ENCODE data around the gene IDH3A. TPM values are rescaled to one million over a fixed set of nuclear protein-coding genes. Genes with fewer than 3 reads are reported as not detected.

The IDH3A gene
- total and polyA plus RNA-seq, 2 donors (not counting 1 experiment from before 2014, with no cell fraction given) = 24.9 to 65.0 TPM

GRCh38 chr15:78146425-78147154 is 2.6 kb upstream of the IDH3A start:
- Histone ChIP-seq H3K4me3 (replicated peaks in 1 of 4; ENCODE audit: control extremely low read depth in 1 of 4, insufficient read depth in 1 of 4, low read depth in 3 of 4, low read length in 4 of 4) (no peak overlapping the region), H3K4me2 (ENCODE audit: extremely low read depth, insufficient read depth, low read length) (no peak overlapping the region), H3K9me3 (ENCODE audit: control insufficient read depth, insufficient read depth, low read depth, low read length) (no peaks in the 10 kb centered on the region), H3K4me1 (ENCODE audit: control insufficient read depth, extremely low read depth, insufficient read depth, low read length) (no peaks in the 10 kb centered on the region), H2AFZ (ENCODE audit: low read length) (no peak overlapping the region), H3K27me3 (ENCODE audit: control insufficient read depth, insufficient read depth, low read length) (no peaks in the 10 kb centered on the region), H3K9ac (ENCODE audit: insufficient read depth, low read length) (no peak overlapping the region), H4K20me1 (ENCODE audit: control insufficient read depth, extremely low read depth, insufficient read depth, low read length) (no peaks in the 10 kb centered on the region), H3K79me2 (ENCODE audit: control insufficient read depth, insufficient read depth, low read length) (peaks cover 13% of the 10 kb centered on the region), H3K27ac (ENCODE audit: insufficient read depth, low read length) (no peak overlapping the region), H3K36me3 (ENCODE audit: control insufficient read depth, insufficient read depth, low read length) (no peaks in the 10 kb centered on the region)
- no peak for TF ChIP-seq EZH2 (IDR thresholded peaks at IDR 0.05; ENCODE audit: low read length, missing control alignments)
- no peak for TF ChIP-seq CTCF (conservative IDR thresholded peaks at IDR 0.05 in 1 of 2, IDR thresholded peaks at IDR 0.05 in 1 of 2; ENCODE audit: low read depth in 1 of 2, low read length in 2 of 2)
- DNase-seq (ENCODE audit: low read depth in 2 of 2) = no peak

GRCh38 chr15:78147566-78147965 is 1.6 kb upstream of the IDH3A start:
- Histone ChIP-seq H3K79me2 (ENCODE audit: control insufficient read depth, insufficient read depth, low read length) (peaks cover 15% of the 10 kb centered on the region), H3K9me3 (ENCODE audit: control insufficient read depth, insufficient read depth, low read depth, low read length) (no peaks in the 10 kb centered on the region), H3K4me1 (ENCODE audit: control insufficient read depth, extremely low read depth, insufficient read depth, low read length) (no peaks in the 10 kb centered on the region), H4K20me1 (ENCODE audit: control insufficient read depth, extremely low read depth, insufficient read depth, low read length) (no peaks in the 10 kb centered on the region), H3K27me3 (ENCODE audit: control insufficient read depth, insufficient read depth, low read length) (no peaks in the 10 kb centered on the region), H3K36me3 (ENCODE audit: control insufficient read depth, insufficient read depth, low read length) (no peaks in the 10 kb centered on the region), H3K4me3 (replicated peaks in 1 of 4; ENCODE audit: control extremely low read depth in 1 of 4, insufficient read depth in 1 of 4, low read depth in 3 of 4, low read length in 4 of 4) (no peak overlapping the region), H2AFZ (ENCODE audit: low read length) (no peak overlapping the region), H3K27ac (ENCODE audit: insufficient read depth, low read length) (no peak overlapping the region), H3K4me2 (ENCODE audit: extremely low read depth, insufficient read depth, low read length) (no peak overlapping the region), H3K9ac (ENCODE audit: insufficient read depth, low read length) (no peak overlapping the region)
- TF ChIP-seq EZH2 (IDR thresholded peaks at IDR 0.05; ENCODE audit: low read length, missing control alignments) = no peak
- TF ChIP-seq CTCF (conservative IDR thresholded peaks at IDR 0.05 in 1 of 2, IDR thresholded peaks at IDR 0.05 in 1 of 2; ENCODE audit: low read depth in 1 of 2, low read length in 2 of 2) = no peak
- DNase-seq (ENCODE audit: low read depth in 2 of 2) = no peak

- Histone ChIP-seq H3K27me3 (ENCODE audit: control insufficient read depth, insufficient read depth, low read length) (no peaks in the 10 kb centered on the region), H3K4me3 (replicated peaks in 1 of 4; ENCODE audit: control extremely low read depth in 1 of 4, insufficient read depth in 1 of 4, low read depth in 3 of 4, low read length in 4 of 4) (peak overlapping the region; percentile 70 to 89 (median 82)), H4K20me1 (ENCODE audit: control insufficient read depth, extremely low read depth, insufficient read depth, low read length) (no peaks in the 10 kb centered on the region), H2AFZ (ENCODE audit: low read length) (peak overlapping the region; percentile 68), H3K27ac (ENCODE audit: insufficient read depth, low read length) (peak overlapping the region; percentile 85), H3K9me3 (ENCODE audit: control insufficient read depth, insufficient read depth, low read depth, low read length) (no peaks in the 10 kb centered on the region), H3K36me3 (ENCODE audit: control insufficient read depth, insufficient read depth, low read length) (no peaks in the 10 kb centered on the region), H3K79me2 (ENCODE audit: control insufficient read depth, insufficient read depth, low read length) (peaks cover 15% of the 10 kb centered on the region), H3K9ac (ENCODE audit: insufficient read depth, low read length) (peak overlapping the region; percentile 69), H3K4me2 (ENCODE audit: extremely low read depth, insufficient read depth, low read length) (peak overlapping the region; percentile 80), H3K4me1 (ENCODE audit: control insufficient read depth, extremely low read depth, insufficient read depth, low read length) (no peaks in the 10 kb centered on the region)
- DNase-seq (ENCODE audit: low read depth in 2 of 2) = peak in 1 of 2 donors; percentile 48
- TF ChIP-seq EZH2 (IDR thresholded peaks at IDR 0.05; ENCODE audit: low read length, missing control alignments) = no peak
- no peak for TF ChIP-seq CTCF (conservative IDR thresholded peaks at IDR 0.05 in 1 of 2, IDR thresholded peaks at IDR 0.05 in 1 of 2; ENCODE audit: low read depth in 1 of 2, low read length in 2 of 2)
Observed at GRCh38 chr15:78148392-78149067, 632 bp upstream of the IDH3A start.

All from fibroblast of lung (primary cell).